ENCODE results near the gene C3orf20.

- TF ChIP-seq GATA3 (IDR thresholded peaks at IDR 0.05; ENCODE audit: low read depth, low read length) (no peak), GATA2 (IDR thresholded peaks at IDR 0.05; ENCODE audit: low read depth, low read length) (no peak)
Observed at GRCh38 chr3:14660942-14661341, 14.0 kb upstream of the C3orf20 start.
